Stimulated activated CD4-positive, alpha-beta T cell treated with anti-CD3 and anti-CD28 coated beads, Interleukin-2, amount 100 ng/mL, for 24 hours (primary cell): Measurements from ENCODE around the gene APLP2.
"Not testable (repeated sequence)": the region's sequence is repeated elsewhere in the genome, so short reads cannot be mapped to it uniquely, and the experiment has no call there.

Experiments used
- DNase-seq, 2 donors: peaks; one replicate each; pipeline ENCODE4 v3.0.0-alpha.2; 2020

Gene APLP2

GRCh38 chr11:130151196-130151595 is 81.5 kb downstream of the APLP2 start:
- no peak for DNase-seq

GRCh38 chr11:130156108-130157022 is 86.7 kb downstream of the APLP2 start:
- no peak for DNase-seq

DNA sequence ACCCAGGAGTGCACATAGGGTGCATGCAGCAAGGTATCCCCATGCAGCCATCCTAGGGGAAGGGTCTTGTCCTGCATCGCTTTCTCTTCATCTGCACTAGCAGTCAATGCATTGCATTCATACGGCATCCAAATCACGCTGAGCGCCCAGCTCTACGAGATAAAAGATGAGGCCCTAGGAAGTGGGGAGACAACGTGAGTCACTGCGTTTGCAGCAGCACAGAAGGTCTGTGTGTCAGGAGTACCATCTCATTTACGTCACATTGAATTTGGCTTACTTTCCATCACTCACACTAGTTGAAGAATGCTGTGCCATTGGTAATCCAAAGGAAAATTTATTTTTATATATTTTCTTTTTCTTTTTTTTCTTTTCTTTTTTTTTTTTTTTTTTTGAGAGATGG is 87.4 kb downstream of the APLP2 start:
- DNase-seq: no peak

DNA sequence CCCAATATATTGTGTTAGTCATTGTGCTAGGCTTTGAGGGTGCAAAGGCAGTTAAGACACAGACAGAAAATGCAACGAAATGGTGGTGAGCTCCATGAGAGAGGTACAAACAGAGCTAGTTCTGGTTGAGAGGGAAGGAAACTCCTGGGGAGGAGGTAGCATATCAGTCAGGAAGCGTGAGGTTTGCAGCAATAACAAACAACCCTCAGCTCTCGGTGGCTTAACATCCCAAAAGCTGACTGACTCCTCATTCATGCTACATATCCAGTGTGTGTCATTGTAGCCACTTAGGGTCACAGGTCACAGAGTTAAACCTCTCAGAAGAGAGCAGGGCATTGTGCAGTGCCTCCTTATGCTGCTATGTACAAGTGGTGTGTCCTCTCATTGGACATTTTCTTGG is 88.1 kb downstream of the APLP2 start:
- no peak for DNase-seq

DNA sequence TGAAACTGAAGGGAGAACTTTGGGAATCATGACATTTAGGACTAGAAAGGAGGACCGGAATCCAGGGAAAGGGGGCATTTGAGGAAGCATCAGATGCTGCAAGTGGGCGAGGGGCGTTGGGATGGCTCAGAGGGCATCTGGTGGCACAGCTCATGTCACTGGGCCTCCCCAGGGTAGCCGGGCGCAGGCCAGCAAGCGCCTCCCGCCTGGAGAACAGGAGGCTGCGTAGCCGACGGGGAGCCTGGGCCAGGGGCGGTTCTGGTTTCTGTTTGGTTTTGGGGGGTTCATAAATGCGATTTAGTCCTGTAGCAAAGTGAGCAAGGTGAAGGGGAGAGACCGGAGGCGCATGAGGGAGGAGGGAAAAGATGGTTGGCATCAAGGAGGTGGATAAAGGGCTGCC is 89.4 kb downstream of the APLP2 start:
- no peak for DNase-seq

GRCh38 chr11:130159657-130160497 is 90.2 kb downstream of the APLP2 start, which contains the start of gene ST14:
ST14 (plus strand) TSS chr11:130159782; CDS start chr11:130159980, 198 bp downstream.
- DNase-seq: peak in 1 of 2 donors; percentile 24

DNA sequence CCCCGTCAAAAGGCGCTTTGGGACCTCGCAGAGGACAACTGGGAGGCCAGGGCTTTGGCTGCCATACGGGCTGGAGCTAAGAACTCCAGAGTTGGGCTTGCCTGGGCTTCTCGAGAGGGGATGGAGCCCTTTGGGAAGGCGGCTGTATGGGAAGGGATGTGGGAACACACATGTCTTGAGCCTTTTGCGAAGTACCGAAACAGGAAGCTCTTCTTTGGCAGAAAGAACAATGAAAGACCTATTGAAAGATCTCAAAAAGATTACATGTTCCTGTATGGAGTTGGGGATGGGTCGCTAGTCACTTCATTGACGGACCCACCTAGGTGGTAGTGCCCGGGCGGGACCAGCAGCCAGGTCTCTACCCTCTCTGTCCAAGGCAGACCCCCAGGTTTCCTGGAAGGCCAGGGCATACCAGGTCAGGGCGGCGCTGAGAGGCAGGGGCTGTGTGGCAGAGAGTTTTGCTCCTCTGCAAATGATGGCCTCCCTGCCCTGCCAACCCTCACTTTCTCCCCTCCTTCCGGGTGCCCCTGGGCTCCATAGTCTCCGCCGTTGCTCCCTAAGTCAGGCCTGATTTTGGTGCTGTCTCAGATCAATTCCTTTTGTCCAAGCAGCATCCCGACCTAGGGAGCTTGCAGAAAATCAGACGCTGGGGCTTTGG is 90.9 kb downstream of the APLP2 start:
- DNase-seq: no peak

- DNase-seq: no peak
These were observed 91.9 kb downstream of the APLP2 start for GRCh38 chr11:130161441-130162145.

- DNase-seq: peak in 1 of 2 donors; percentile 17
These were observed 93.0 kb downstream of the APLP2 start for GRCh38 chr11:130162733-130163132.

- no peak for DNase-seq
These were observed 93.9 kb downstream of the APLP2 start for GRCh38 chr11:130163346-130164220.

- DNase-seq: no peak
These were observed 94.5 kb downstream of the APLP2 start for GRCh38 chr11:130164221-130164570.

- no peak for DNase-seq
These were observed 96.1 kb downstream of the APLP2 start for GRCh38 chr11:130165601-130166456.

DNA sequence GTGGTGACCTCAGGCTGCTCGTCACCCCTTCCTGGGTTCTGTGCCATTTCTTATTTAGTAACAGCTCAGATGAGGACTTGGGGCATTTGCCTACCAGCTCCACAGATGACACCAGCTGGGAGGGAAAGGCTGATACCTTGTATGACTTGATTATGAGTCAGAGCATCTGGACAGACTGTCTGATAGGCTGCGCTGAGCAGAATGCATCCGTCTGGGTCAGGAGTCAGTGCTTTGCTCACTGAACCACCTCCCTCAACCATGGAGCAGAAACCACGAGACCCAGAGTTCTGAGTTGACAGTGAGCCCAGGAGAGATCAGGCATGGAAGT is 96.7 kb downstream of the APLP2 start:
- DNase-seq: no peak

DNA sequence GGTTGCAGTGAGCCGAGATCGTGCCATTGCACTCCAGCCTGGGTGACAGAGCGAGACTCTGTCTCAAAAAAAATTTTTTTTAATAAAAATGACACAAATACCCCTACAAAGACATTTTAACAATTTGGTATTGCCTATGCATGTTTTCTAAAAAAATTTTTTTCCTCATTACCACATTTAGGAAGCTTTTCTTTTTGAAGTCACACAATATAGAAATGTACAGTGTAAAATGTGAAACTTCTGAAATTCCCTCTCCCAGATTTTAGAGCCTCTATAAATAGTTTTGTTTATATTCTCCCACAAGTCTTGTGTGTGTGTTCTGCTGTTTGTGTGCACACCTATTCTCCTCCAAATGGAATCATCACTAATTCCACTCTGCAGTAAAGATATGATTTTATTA is 97.5 kb downstream of the APLP2 start:
- DNase-seq: no peak

DNA sequence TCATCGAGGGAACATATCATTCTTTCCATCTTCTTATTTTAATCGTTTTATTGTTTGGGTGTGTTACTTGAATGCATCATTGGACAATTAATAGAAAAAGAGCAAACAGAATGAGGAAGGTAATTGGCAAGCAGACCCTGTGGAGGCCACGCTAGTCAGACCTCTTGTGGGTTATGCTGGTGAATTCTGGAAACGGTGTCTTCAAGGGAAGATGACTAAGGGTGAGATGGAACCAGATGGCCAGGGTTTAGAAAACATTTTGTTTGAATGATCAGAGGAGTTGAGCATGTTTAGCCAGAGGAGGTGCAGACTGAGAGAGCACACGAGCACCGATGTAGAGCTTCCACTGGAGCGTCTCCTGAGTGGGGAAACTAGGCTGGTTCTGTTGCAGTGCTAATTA is 98.4 kb downstream of the APLP2 start:
- DNase-seq: no peak

DNA sequence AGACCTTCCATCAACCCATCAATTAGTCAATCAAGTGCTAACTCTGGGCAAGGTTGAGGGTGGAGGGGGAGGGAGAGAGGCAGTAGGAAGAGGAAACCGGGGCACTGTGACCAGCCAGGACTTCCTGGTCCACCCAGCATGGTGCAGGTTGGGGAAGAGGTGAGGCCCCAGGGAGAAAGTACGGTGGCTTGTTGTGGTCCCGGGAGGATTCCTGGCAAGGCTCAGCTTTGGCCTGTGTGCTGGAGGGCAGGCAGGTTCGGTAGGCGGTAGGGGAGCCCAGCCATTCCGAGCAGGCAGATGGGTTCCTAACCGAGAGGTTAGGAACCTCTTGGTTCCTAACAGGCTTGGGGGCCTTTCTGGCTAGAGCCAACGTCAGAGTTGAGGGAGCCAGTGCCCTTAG is 100.7 kb downstream of the APLP2 start:
- DNase-seq: no peak

GRCh38 chr11:130171534-130171933 is 101.8 kb downstream of the APLP2 start:
- no peak for DNase-seq

DNA sequence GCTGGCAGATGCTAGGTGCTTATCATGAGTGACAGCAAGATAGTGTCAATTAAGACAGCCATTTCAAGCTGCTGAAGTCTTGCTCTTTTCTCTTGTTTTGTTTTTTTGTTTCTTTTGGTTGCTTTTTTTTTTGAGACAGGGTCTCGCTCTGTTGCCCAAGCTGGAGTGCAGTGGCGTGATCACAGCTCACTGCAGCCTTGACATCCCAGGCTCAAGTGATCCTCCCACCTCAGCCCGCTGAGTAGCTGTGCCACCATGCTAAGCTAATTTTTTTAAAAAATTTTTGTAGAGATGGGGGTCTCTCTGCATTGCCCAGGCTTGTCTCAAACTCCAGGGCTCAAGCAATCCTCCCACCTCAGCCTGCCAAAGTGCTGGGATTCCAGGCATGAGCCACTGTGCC is 102.3 kb downstream of the APLP2 start:
- DNase-seq: not testable (repeated sequence)

- no peak for DNase-seq
These were observed 104.9 kb downstream of the APLP2 start for GRCh38 chr11:130174642-130175041.

DNA sequence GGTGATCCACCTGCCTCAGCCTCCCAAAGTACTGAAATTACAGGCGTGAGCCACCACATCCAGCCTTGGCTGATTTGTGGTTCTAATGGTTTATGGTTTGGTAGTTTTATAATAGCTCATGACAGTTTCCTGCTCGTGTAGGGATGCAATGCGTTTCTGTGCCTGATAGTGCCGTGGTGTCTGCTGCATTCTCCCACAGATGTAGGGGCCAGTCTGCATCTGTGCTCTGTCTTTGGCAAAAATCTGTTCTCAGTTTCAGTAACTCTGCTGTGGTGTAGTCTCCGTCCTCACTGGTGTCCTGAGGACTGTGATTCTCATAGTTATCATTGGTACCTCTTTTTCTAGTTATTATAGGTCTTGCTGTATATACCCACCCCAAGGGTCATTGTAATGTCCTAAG is 106.2 kb downstream of the APLP2 start:
- DNase-seq: no peak

DNA sequence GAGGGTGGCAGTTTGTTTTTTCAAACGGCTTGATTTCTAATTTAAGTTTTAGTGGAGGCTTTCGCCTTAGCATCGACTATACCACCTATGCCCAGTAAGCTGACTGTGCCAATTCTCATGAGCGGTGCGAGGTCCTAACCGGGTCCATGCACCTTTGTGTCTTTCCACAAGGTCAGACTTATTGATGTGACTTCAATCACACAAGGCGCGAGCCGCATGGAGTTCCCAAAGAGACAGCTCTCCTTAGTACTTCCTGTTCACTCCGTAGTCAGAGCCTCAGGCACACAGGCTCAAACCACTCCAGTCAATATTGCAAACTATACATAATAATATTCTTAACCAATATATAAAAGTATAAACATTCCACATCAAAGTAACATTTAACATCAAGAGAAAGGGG is 108.1 kb downstream of the APLP2 start:
- DNase-seq: no peak
